ENCODE measurements around the gene ACAD11.

DNA sequence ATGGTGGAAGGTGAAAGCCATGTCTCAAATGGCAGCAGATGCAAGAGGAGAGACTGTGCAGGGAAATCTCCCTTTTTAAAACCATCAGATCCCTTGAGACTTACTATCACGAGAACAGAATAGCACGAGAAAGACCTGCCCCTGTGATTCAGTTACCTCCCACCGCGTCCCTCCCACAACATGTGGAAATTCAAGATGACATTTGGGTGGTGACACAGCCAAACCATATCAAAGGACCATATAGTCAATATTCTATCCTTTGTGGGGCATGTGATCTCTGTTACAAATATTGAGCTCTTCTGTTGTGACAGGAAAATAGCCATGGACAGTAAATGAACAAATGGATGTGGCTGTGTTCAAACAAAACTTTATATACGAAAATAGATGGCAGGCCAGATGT lies 139.7 kb downstream of the ACAD11 start:
- no peak for TF ChIP-seq CTCF (IDR thresholded peaks at IDR 0.05)
- TF ChIP-seq POLR2A (IDR thresholded peaks at IDR 0.05): no peak
